K562 treated with DMSO at 1 percent for 24 hours (cell line): Measurements from ENCODE around the gene VPS72. TPM values are rescaled to one million over a fixed set of nuclear protein-coding genes. Genes with fewer than 3 reads are reported as not detected.

Experiments used
- total RNA-seq: library from RNA; unstranded; fragments of 300-600 nt; gene quantifications from 2 replicates; pipeline ENCODE4 v1.2.3, GENCODE V29; 2022; ENCODE audit warnings: low read depth; ENCODE audit not compliant: insufficient read depth

Gene VPS72, protein sequence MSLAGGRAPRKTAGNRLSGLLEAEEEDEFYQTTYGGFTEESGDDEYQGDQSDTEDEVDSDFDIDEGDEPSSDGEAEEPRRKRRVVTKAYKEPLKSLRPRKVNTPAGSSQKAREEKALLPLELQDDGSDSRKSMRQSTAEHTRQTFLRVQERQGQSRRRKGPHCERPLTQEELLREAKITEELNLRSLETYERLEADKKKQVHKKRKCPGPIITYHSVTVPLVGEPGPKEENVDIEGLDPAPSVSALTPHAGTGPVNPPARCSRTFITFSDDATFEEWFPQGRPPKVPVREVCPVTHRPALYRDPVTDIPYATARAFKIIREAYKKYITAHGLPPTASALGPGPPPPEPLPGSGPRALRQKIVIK
- total RNA-seq: 74.3 and 81.7 TPM in 2 replicates

GRCh38 chr1:151189637-151190445 lies at the start of gene VPS72:
TSS of gene VPS72 (minus strand) at chr1:151190197. CDS start at chr1:151190121, 76 bp downstream.

DNA sequence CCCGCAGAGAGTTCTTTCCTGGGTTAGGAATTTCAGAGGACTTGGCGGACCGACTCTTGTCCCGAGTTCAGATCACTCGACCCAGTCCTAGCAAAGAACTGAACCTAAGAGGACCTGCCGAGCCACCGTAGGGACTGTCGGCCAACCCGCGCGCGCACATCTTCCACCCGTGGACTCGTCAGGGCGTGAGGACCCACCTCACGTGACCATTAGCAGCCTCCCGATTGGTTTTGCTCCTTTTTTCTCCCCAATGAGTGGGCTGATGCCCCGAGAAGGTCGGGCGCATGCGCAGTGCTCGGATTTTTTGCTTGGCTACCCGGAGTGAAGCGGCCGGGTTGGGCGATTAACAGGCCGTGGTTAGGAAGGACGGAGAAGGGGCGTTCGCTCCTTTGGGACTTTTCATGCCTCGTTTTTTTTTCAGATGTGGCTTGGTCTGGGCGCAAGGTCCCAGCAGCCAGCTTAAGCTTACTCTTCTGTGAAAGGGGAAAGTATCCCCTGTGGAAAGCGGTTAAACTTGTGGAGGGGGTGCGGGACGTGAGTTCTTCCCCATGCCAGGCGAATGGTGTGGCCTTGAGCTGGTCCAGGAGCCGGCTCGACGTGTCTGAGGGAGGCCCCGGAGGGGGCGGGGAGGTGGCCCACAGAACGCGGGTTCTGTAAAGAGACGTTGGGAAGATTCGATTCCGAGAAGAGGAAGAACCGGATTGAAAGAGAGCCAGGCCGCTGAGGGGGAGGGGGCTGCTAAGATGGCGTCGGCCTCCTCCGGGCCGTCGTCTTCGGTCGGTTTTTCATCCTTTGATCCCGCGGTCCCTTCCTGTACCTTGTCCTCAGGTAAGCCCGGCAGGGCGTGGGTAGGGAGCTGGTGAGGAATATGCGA lies 8.5 kb upstream of the VPS72 start, which contains the start of gene PIP5K1A:
TSS of gene PIP5K1A (plus strand) at position 299 of the 874 bp plus-strand sequence. CDS start at position 744, 445 bp downstream.

GRCh38 chr1:151175863-151176262 lies 14.1 kb downstream of the VPS72 start, which contains the start of gene TMOD4:
TSS of gene TMOD4 (minus strand) at chr1:151175981. CDS start at chr1:151174875, 1,106 bp downstream.

GRCh38 chr1:151165738-151166504 lies 24.1 kb downstream of the VPS72 start, which contains the start of the genes LYSMD1 and SCNM1:
TSS of gene LYSMD1 (minus strand) at chr1:151165902. CDS start at chr1:151165258, 644 bp downstream.
TSS of gene SCNM1 (plus strand) at chr1:151166144. CDS start at chr1:151166153, 9 bp downstream.

DNA sequence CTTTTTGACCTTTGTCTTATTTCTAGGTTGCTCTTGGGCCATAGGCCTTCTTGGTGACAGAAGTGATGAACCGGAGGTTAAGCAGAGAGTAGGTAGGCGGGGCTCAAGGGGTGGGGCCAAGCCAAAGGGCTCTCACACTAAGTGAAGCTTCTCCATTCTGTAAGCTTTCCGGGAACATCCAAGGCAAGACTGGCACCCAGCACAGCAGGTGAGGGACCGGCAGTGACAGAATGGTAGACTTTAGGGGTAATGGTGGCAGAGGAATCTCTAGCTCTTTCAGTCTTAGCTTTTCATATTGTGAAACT lies 33.5 kb downstream of the VPS72 start, which contains the start of gene TNFAIP8L2:
TSS of gene TNFAIP8L2 (plus strand) at position 135 of the 305 bp plus-strand sequence. CDS start 2,049 bp downstream, outside the sequence.

GRCh38 chr1:151146412-151147131 lies 43.4 kb downstream of the VPS72 start, which contains the start of gene SEMA6C:
TSS of gene SEMA6C (minus strand) at chr1:151146631. CDS start at chr1:151142621, 4,010 bp downstream.

Other genes starting within 250 kb of the VPS72 start
- gene CERS2, start 215.4 kb downstream of the VPS72 start, total RNA-seq: 183 and 184 TPM in 2 replicates
- gene ANXA9, start 207.9 kb downstream of the VPS72 start, total RNA-seq: 2.5 and 5.2 TPM in 2 replicates
- gene MINDY1, start 183.3 kb downstream of the VPS72 start, total RNA-seq: 18.5 and 23.2 TPM in 2 replicates
- gene PRUNE1, start 181.7 kb downstream of the VPS72 start, total RNA-seq: 23.5 and 26.5 TPM in 2 replicates
- 1.7 and 2.0 TPM in 2 replicates for gene BNIPL, start 153.6 kb downstream of the VPS72 start, total RNA-seq
- 5.3 and 7.5 TPM in 2 replicates for gene C1orf56, start 142.4 kb downstream of the VPS72 start, total RNA-seq
- gene CDC42SE1, start 130.6 kb downstream of the VPS72 start, total RNA-seq: 58.3 and 67.9 TPM in 2 replicates
- 9.1 and 9.4 TPM in 2 replicates for gene MLLT11, start 129.8 kb downstream of the VPS72 start, total RNA-seq
- 3.6 and 3.7 TPM in 2 replicates for gene GABPB2, start 119.4 kb downstream of the VPS72 start, total RNA-seq
- gene SEMA6C, start 43.6 kb downstream of the VPS72 start, total RNA-seq: 8.6 and 9.7 TPM in 2 replicates
- gene TNFAIP8L2, start 33.5 kb downstream of the VPS72 start, total RNA-seq: 0.79 and 2.2 TPM in 2 replicates
- gene LYSMD1, start 24.3 kb downstream of the VPS72 start, total RNA-seq: 5.2 and 5.8 TPM in 2 replicates
- gene SCNM1, start 24.1 kb downstream of the VPS72 start, total RNA-seq: 41.3 and 42.0 TPM in 2 replicates
- 0.38 TPM in 1 of 2 replicates, not detected in the other for gene TMOD4, start 14.2 kb downstream of the VPS72 start, total RNA-seq
- gene PIP5K1A, start 8.4 kb upstream of the VPS72 start, total RNA-seq: 17.7 and 19.0 TPM in 2 replicates
- 331 and 341 TPM in 2 replicates for gene PSMD4, start 64.5 kb upstream of the VPS72 start, total RNA-seq
- 40.9 and 43.8 TPM in 2 replicates for gene ZNF687, start 92.1 kb upstream of the VPS72 start, total RNA-seq
- 58.2 and 61.3 TPM in 2 replicates for gene PI4KB, start 137.2 kb upstream of the VPS72 start, total RNA-seq
- 20.3 and 25.1 TPM in 2 replicates for gene RFX5, start 157.1 kb upstream of the VPS72 start, total RNA-seq
- gene SELENBP1, start 182.5 kb upstream of the VPS72 start, total RNA-seq: 52.9 TPM in 2 replicates
- 494 and 537 TPM in 2 replicates for gene PSMB4, start 209.4 kb upstream of the VPS72 start, total RNA-seq